Panc1 (cell line): ENCODE measurements around the gene GJB6. TPM values are rescaled to one million over a fixed set of nuclear protein-coding genes. Genes with fewer than 3 reads are reported as not detected.

ENCODE experiments used
- ATAC-seq: fragments of 200-7000 bp; cut with Tn5 transposase; 2 replicates; pipeline ENCODE4 v1.9.1; 2020; ENCODE audit warnings: mild to moderate bottlenecking, moderate library complexity
- BruUV-seq: library from RNA; stranded (reverse); fragments of 400-500 nt; replicated peaks from 2 replicates; lab custom pipeline; 2021; lab: Mats Ljungman, UMichigan
- CTCF ChIA-PET: fragments of 300-600 bp; sonication (Branson Sonifier 250); formaldehyde crosslinking; loops from one replicate; lab custom pipeline; 2022; ENCODE audit warnings: antibody characterized with exemption; lab: Charles Lee
- POLR2A ChIA-PET: fragments of 300-600 bp; sonication (Branson Sonifier 250); formaldehyde crosslinking; loops from one replicate; lab custom pipeline; 2022; ENCODE audit warnings: antibody characterized with exemption; lab: Charles Lee
- DNase-seq: peaks from one replicate; pipeline ENCODE4 v3.0.0-alpha.2; 2010; ENCODE audit warnings: low read depth, low spot score
- H3K27ac ChIP-seq: 2 replicates; pipeline ENCODE4 v1.5.1; 2011; ENCODE audit warnings: mild to moderate bottlenecking, low read length, inconsistent platforms
- H3K27me3 ChIP-seq: fragments of 200-500 bp; sonication (Bioruptor generic); 2 replicates; pipeline ENCODE4 v1.6.0; 2014; ENCODE audit warnings: low read length, inconsistent platforms; ENCODE audit not compliant: control insufficient read depth, insufficient read depth
- H3K36me3 ChIP-seq: fragments of 200-500 bp; sonication (Bioruptor generic); 2 replicates; pipeline ENCODE4 v1.5.1; 2014; ENCODE audit warnings: inconsistent platforms, mild to moderate bottlenecking, low read length, moderate library complexity; ENCODE audit not compliant: control insufficient read depth, insufficient read depth
- H3K4me1 ChIP-seq: 2 replicates; pipeline ENCODE4 v1.5.1; 2011; ENCODE audit warnings: inconsistent platforms, mild to moderate bottlenecking, low read length, moderate library complexity; ENCODE audit not compliant: control insufficient read depth, insufficient read depth
- H3K4me3 ChIP-seq, 2 experiments: 2 replicates each; pipeline ENCODE4 v1.5.1; 2011 to 2012; ENCODE audit warnings: low read depth in 2 of 2, low read length in 2 of 2, mild to moderate bottlenecking in 2 of 2, inconsistent platforms in 1 of 2, moderate library complexity in 1 of 2
- H3K9me3 ChIP-seq: fragments of 200-500 bp; sonication (Bioruptor generic); 2 replicates; pipeline ENCODE4 v1.5.1; 2014; ENCODE audit warnings: low read depth, mild to moderate bottlenecking, inconsistent platforms, low read length, moderate library complexity; ENCODE audit not compliant: control insufficient read depth, insufficient read depth
- CTCF ChIP-seq: fragments of 450-650 bp; IDR thresholded peaks from 2 replicates; pipeline ENCODE4 v1.5.1; 2017; ENCODE audit warnings: mild to moderate bottlenecking
- POLR2AphosphoS5 ChIP-seq: IDR thresholded peaks from 2 replicates; pipeline ENCODE4 v1.6.1; 2012; ENCODE audit warnings: mild to moderate bottlenecking, low read depth, low read length, moderate library complexity
- SIN3A ChIP-seq: IDR thresholded peaks from 2 replicates; pipeline ENCODE4 v1.6.1; 2012; ENCODE audit warnings: low read depth, mild to moderate bottlenecking, low read length, moderate library complexity, borderline replicate concordance; ENCODE audit not compliant: insufficient read depth
- TCF7L2 ChIP-seq: IDR thresholded peaks from 2 replicates; pipeline ENCODE4 v1.6.1; 2011; ENCODE audit warnings: mild to moderate bottlenecking, low read depth, low read length, inconsistent platforms
- in situ Hi-C: cut with HindIII; loops from 2 replicates; pipeline ENCODE4 v1.10.0; 2016; ENCODE audit warnings: low sequenced_read_pairs, low pct_unique_long_range_greater_than_20kb
- intact Hi-C: fragments of 100-400 bp; cut with micrococcal nuclease; formaldehyde crosslinking; loops from one replicate; pipeline ENCODE4 v1.10.0; 2022; ENCODE audit not compliant: unreplicated experiment
- total RNA-seq: library from RNA; stranded (reverse); gene quantifications from one replicate; pipeline ENCODE4 v1.2.1, GENCODE V29; 2021; ENCODE audit not compliant: unreplicated experiment
- TF ChIP-seq, protein P1 (sequence below), 2 experiments: IDR thresholded peaks; 2 replicates each; pipeline ENCODE4 v1.6.1; 2011 to 2012; ENCODE audit warnings: low read depth in 2 of 2, control low read depth in 1 of 2, low read length in 1 of 2, mild to moderate bottlenecking in 1 of 2, moderate library complexity in 1 of 2; ENCODE audit not compliant: insufficient read depth in 1 of 2

The GJB6 gene
- total RNA-seq, 1 experiment from 2014 or later, result 6.3 TPM

DNA sequence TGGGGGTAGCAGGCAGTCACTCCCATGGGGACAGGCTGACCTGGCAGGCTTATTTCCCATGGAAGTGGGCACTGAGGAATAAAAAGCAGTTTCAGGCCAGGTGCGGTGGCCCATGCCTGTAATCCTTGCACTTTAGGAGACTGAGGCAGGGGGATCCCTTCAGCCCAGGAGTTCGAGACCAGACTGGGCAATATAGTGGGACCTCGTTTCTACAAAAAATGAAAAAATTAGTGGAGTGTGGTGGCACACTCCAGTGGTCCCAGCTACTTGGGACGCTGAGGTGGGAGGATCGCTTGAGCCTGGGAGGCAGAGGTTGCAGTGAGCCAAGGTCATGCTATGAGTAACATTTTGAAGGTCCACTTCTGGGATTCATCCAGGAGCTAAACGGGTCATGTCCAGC, 45.3 kb downstream of the GJB6 start:
- DNase-seq, result no peak
- no peak for ATAC-seq
- no peaks in the 10 kb centered on the region for H3K27me3 ChIP-seq
- in situ Hi-C loops (no loop called here), intact Hi-C loops (no loop called here)
- no peak overlapping the region for H3K4me3 ChIP-seq
- no peaks in the 10 kb centered on the region for H3K9me3 ChIP-seq
- no peaks in the 10 kb centered on the region; the same call in 1 of the 2 replicates for H3K36me3 ChIP-seq
- BruUV-seq, result no TSS peak
- ChIA-PET CTCF (no interaction called here), POLR2A (no interaction called here)
- H3K27ac ChIP-seq, result no peak overlapping the region
- H3K4me1 ChIP-seq, result no peaks in the 10 kb centered on the region; the same call in none of the 2 replicates
- TF ChIP-seq CTCF (no peak), POLR2AphosphoS5 (no peak), SIN3A (no peak), TCF7L2 (no peak)
- TF ChIP-seq, protein P1, sequence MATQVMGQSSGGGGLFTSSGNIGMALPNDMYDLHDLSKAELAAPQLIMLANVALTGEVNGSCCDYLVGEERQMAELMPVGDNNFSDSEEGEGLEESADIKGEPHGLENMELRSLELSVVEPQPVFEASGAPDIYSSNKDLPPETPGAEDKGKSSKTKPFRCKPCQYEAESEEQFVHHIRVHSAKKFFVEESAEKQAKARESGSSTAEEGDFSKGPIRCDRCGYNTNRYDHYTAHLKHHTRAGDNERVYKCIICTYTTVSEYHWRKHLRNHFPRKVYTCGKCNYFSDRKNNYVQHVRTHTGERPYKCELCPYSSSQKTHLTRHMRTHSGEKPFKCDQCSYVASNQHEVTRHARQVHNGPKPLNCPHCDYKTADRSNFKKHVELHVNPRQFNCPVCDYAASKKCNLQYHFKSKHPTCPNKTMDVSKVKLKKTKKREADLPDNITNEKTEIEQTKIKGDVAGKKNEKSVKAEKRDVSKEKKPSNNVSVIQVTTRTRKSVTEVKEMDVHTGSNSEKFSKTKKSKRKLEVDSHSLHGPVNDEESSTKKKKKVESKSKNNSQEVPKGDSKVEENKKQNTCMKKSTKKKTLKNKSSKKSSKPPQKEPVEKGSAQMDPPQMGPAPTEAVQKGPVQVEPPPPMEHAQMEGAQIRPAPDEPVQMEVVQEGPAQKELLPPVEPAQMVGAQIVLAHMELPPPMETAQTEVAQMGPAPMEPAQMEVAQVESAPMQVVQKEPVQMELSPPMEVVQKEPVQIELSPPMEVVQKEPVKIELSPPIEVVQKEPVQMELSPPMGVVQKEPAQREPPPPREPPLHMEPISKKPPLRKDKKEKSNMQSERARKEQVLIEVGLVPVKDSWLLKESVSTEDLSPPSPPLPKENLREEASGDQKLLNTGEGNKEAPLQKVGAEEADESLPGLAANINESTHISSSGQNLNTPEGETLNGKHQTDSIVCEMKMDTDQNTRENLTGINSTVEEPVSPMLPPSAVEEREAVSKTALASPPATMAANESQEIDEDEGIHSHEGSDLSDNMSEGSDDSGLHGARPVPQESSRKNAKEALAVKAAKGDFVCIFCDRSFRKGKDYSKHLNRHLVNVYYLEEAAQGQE (IDR thresholded peaks at IDR 0.05; ENCODE audit: insufficient read depth in 1 of 2, low read depth in 2 of 2, low read length in 1 of 2), result no peak

DNA sequence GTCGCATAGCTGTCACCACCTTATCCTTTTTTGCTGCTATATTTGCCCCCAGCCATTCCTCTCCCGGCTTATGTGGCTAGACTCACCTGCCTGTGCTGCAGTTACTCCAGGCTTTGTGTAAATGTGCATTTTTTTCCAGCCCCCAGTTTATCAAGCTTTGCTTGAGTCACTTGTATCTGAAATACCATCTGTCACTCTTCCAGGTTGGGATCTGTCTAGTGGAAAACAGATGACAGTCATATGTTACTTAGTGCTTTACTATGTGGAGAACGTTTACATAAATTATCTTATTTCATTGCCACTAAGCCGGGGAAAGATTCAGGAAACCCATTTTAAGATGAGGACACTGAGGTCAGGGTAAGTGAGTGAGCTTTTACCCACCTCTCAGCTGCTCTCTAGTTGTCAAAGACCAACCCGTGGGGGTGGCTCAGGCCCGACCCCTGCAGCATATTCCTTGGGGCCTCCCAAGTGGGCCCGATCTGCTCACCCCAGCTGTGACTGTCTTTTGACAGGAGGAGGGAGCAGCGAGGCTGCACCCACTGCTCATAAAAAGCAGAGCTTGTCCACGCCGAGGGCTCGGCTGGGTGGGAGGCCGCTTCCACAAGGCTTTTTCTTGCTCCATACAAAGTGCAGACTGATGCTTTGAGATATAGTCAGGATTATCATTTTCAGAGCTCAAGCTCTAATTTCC, 46.6 kb downstream of the GJB6 start:
- no peak for ATAC-seq
- H3K36me3 ChIP-seq, result no peaks in the 10 kb centered on the region; the same call in 1 of the 2 replicates
- H3K9me3 ChIP-seq, result no peaks in the 10 kb centered on the region
- TF ChIP-seq, protein P1 (IDR thresholded peaks at IDR 0.05; ENCODE audit: insufficient read depth in 1 of 2, low read depth in 2 of 2, low read length in 1 of 2), result no peak
- no peak for TF ChIP-seq TCF7L2
- TF ChIP-seq SIN3A, result no peak
- TF ChIP-seq POLR2AphosphoS5, result no peak
- no peak for TF ChIP-seq CTCF
- no peak overlapping the region for H3K27ac ChIP-seq
- ChIA-PET POLR2A (no interaction called here), CTCF (interaction anchor here (0.9 kb wide), 1 partner anchor 11 kb away, joined by 4 read pairs; no protein-coding TSS in a partner anchor)
- in situ Hi-C loops, result no loop called here
- intact Hi-C loops, result no loop called here
- no peak for DNase-seq
- no peaks in the 10 kb centered on the region; the same call in 1 of the 2 replicates for H3K4me1 ChIP-seq
- no peak overlapping the region for H3K4me3 ChIP-seq
- no TSS peak for BruUV-seq
- H3K27me3 ChIP-seq, result no peaks in the 10 kb centered on the region
